Trophoblast cell (in vitro differentiated cells and primary cell): Measurements from ENCODE around the gene OTULIN.

ENCODE experiments used
- DNase-seq, 2 donors: peaks; one replicate each; pipeline ENCODE4 v3.0.0-alpha.2; 2016
- H2AFZ ChIP-seq: 2 replicates; pipeline ENCODE4 v1.6.1; 2013; ENCODE audit warnings: low read length, moderate library complexity, mild to moderate bottlenecking; ENCODE audit not compliant: insufficient read depth, poor library complexity
- H2AK5ac ChIP-seq: 2 replicates; pipeline ENCODE4 v1.6.1; 2013; ENCODE audit warnings: mild to moderate bottlenecking, low read length
- H2BK120ac ChIP-seq: 2 replicates; pipeline ENCODE4 v1.6.1; 2013; ENCODE audit warnings: low read length, mild to moderate bottlenecking, moderate library complexity; ENCODE audit not compliant: insufficient read depth, poor library complexity
- H2BK12ac ChIP-seq: 2 replicates; pipeline ENCODE4 v1.6.1; 2013; ENCODE audit warnings: mild to moderate bottlenecking, low read length, moderate library complexity
- H2BK5ac ChIP-seq: 2 replicates; pipeline ENCODE4 v1.6.1; 2013; ENCODE audit warnings: low read length, low read depth, moderate library complexity, mild to moderate bottlenecking; ENCODE audit not compliant: poor library complexity
- H3K14ac ChIP-seq: 2 replicates; pipeline ENCODE4 v1.6.1; 2013; ENCODE audit warnings: mild to moderate bottlenecking, low read length
- H3K18ac ChIP-seq: 2 replicates; pipeline ENCODE4 v1.6.1; 2013; ENCODE audit warnings: mild to moderate bottlenecking, low read length
- H3K23ac ChIP-seq: 2 replicates; pipeline ENCODE4 v1.6.1; 2013; ENCODE audit warnings: low read length
- H3K27ac ChIP-seq: 2 replicates; pipeline ENCODE4 v1.5.1; 2013; ENCODE audit warnings: low read depth, mild to moderate bottlenecking, inconsistent platforms, low read length, moderate library complexity
- H3K27me3 ChIP-seq: 2 replicates; pipeline ENCODE4 v1.6.1; 2013; ENCODE audit warnings: inconsistent platforms, mild to moderate bottlenecking, low read length, moderate library complexity; ENCODE audit not compliant: insufficient read depth
- H3K36me3 ChIP-seq, 2 experiments: 1 replicate in 1 of 2; 2 replicates in 1 of 2; pipeline ENCODE4 v1.6.1; 2013; ENCODE audit warnings: low read length in 2 of 2, mild to moderate bottlenecking in 2 of 2, moderate library complexity in 1 of 2; ENCODE audit not compliant: insufficient read depth in 2 of 2, control insufficient read depth in 1 of 2
- H3K4ac ChIP-seq: 2 replicates; pipeline ENCODE4 v1.6.1; 2013; ENCODE audit warnings: low read depth, mild to moderate bottlenecking, low read length, moderate library complexity
- H3K4me1 ChIP-seq, 2 experiments: 1 replicate in 1 of 2; 2 replicates in 1 of 2; pipeline ENCODE4 v1.6.1; 2013; ENCODE audit warnings: low read length in 2 of 2, mild to moderate bottlenecking in 2 of 2, moderate library complexity in 1 of 2; ENCODE audit not compliant: insufficient read depth in 2 of 2, control insufficient read depth in 1 of 2
- H3K4me2 ChIP-seq: 2 replicates; pipeline ENCODE4 v1.6.1; 2013; ENCODE audit warnings: inconsistent platforms, mild to moderate bottlenecking, low read length, moderate library complexity
- H3K4me3 ChIP-seq: 2 replicates; pipeline ENCODE4 v1.5.1; 2013; ENCODE audit warnings: mild to moderate bottlenecking, low read depth, low read length, inconsistent platforms
- H3K79me1 ChIP-seq: one replicate; pipeline ENCODE4 v1.6.1; 2013; ENCODE audit warnings: low read length
- H3K79me2 ChIP-seq: 2 replicates; pipeline ENCODE4 v1.6.1; 2013; ENCODE audit warnings: low read length, mild to moderate bottlenecking; ENCODE audit not compliant: control insufficient read depth, insufficient read depth, poor library complexity
- H3K9ac ChIP-seq: 2 replicates; pipeline ENCODE4 v1.6.1; 2013; ENCODE audit warnings: mild to moderate bottlenecking, low read length
- H3K9me3 ChIP-seq: 2 replicates; pipeline ENCODE4 v1.6.1; 2013; ENCODE audit warnings: low read depth, mild to moderate bottlenecking, control low read depth, inconsistent platforms, low read length; ENCODE audit not compliant: insufficient read depth
- H4K12ac ChIP-seq: 2 replicates; pipeline ENCODE4 v1.6.1; 2013; ENCODE audit warnings: low read depth, mild to moderate bottlenecking, low read length, moderate library complexity
- H4K8ac ChIP-seq: 2 replicates; pipeline ENCODE4 v1.6.1; 2013; ENCODE audit warnings: low read depth, mild to moderate bottlenecking, low read length, moderate library complexity
- H4K91ac ChIP-seq: one replicate; pipeline ENCODE4 v1.6.1; 2013; ENCODE audit warnings: low read depth, mild to moderate bottlenecking, low read length, moderate library complexity
- WGBS: extraction: QIAGEN DNeasy Blood & Tissue Kit; methylation state at CpG from one replicate; pipeline ENCODE4 v1.1.7; 2013; ENCODE audit warnings: missing lambda C conversion rate; ENCODE audit not compliant: insufficient read length, insufficient coverage; ENCODE audit errors: extremely low coverage; 5-methylcytosine and 5-hydroxymethylcytosine counted together

The OTULIN gene

GRCh38 chr5:14730881-14731280, 66.4 kb downstream of the OTULIN start:
- Histone ChIP-seq H3K4me2 (no peak overlapping the region), H3K14ac (no peak overlapping the region), H3K36me3 (peaks cover 0 to 6% of the 10 kb centered on the region in 2 experiments), H3K27me3 (no peaks in the 10 kb centered on the region), H3K27ac (no peak overlapping the region), H2AFZ (no peak overlapping the region), H3K79me2 (no peaks in the 10 kb centered on the region), H2BK120ac (no peak overlapping the region), H3K18ac (no peak overlapping the region), H4K91ac (no peak overlapping the region), H4K12ac (no peak overlapping the region), H3K23ac (no peak overlapping the region), H2AK5ac (no peak overlapping the region), H3K4me3 (no peak overlapping the region), H2BK5ac (no peak overlapping the region), H3K4me1 (peaks cover 16 to 17% of the 10 kb centered on the region in 2 experiments), H3K4ac (no peak overlapping the region), H3K9ac (no peak overlapping the region), H3K9me3 (no peaks in the 10 kb centered on the region), H2BK12ac (no peak overlapping the region), H3K79me1 (peaks cover 6% of the 10 kb centered on the region), H4K8ac (no peak overlapping the region)
- DNase-seq, result no peak
- WGBS, result no CpG with 5 or more reads among the region's 15 CpGs

- H3K9ac ChIP-seq, result no peak overlapping the region
- H3K18ac ChIP-seq, result no peak overlapping the region
- H3K27me3 ChIP-seq, result no peaks in the 10 kb centered on the region
- no peak overlapping the region for H4K12ac ChIP-seq
- H3K23ac ChIP-seq, result no peak overlapping the region
- H3K4me1 ChIP-seq, result peaks cover 5 to 8% of the 10 kb centered on the region in 2 experiments
- H3K4ac ChIP-seq, result no peak overlapping the region
- peaks cover 5 to 6% of the 10 kb centered on the region in 2 experiments for H3K36me3 ChIP-seq
- H2AFZ ChIP-seq, result no peak overlapping the region
- no peak overlapping the region for H2BK12ac ChIP-seq
- H2AK5ac ChIP-seq, result no peak overlapping the region
- H3K9me3 ChIP-seq, result no peaks in the 10 kb centered on the region
- H3K4me3 ChIP-seq, result no peak overlapping the region
- no peak overlapping the region for H3K14ac ChIP-seq
- H2BK120ac ChIP-seq, result no peak overlapping the region
- no peak overlapping the region for H2BK5ac ChIP-seq
- WGBS, result no CpG with 5 or more reads among the region's 6 CpGs
- no peaks in the 10 kb centered on the region for H3K79me2 ChIP-seq
- H4K8ac ChIP-seq, result no peak overlapping the region
- no peak for DNase-seq
- H4K91ac ChIP-seq, result no peak overlapping the region
- peaks cover 2% of the 10 kb centered on the region for H3K79me1 ChIP-seq
- H3K4me2 ChIP-seq, result no peak overlapping the region
- no peak overlapping the region for H3K27ac ChIP-seq
Measured at GRCh38 chr5:14732991-14733390, 68.5 kb downstream of the OTULIN start.

- Histone ChIP-seq H3K9me3 (no peaks in the 10 kb centered on the region), H2BK120ac (no peak overlapping the region), H3K9ac (no peak overlapping the region), H3K23ac (no peak overlapping the region), H3K27me3 (no peaks in the 10 kb centered on the region), H3K79me1 (peaks cover 1% of the 10 kb centered on the region), H3K4me2 (no peak overlapping the region), H3K79me2 (no peaks in the 10 kb centered on the region), H3K36me3 (peaks cover 5 to 6% of the 10 kb centered on the region in 2 experiments), H3K4ac (no peak overlapping the region), H4K12ac (no peak overlapping the region), H2AFZ (no peak overlapping the region), H2BK12ac (no peak overlapping the region), H2AK5ac (no peak overlapping the region), H4K91ac (no peak overlapping the region), H4K8ac (no peak overlapping the region), H3K27ac (no peak overlapping the region), H2BK5ac (no peak overlapping the region), H3K18ac (no peak overlapping the region), H3K4me3 (no peak overlapping the region), H3K4me1 (peaks cover 1 to 2% of the 10 kb centered on the region in 2 experiments), H3K14ac (no peak overlapping the region)
- WGBS, result no CpG with 5 or more reads among the region's 16 CpGs
- no peak for DNase-seq
Measured at GRCh38 chr5:14733661-14734060, 69.1 kb downstream of the OTULIN start.

- H3K36me3 ChIP-seq, result peaks cover 5 to 6% of the 10 kb centered on the region in 2 experiments
- H2AFZ ChIP-seq, result no peak overlapping the region
- no peak overlapping the region for H2BK120ac ChIP-seq
- H3K4me2 ChIP-seq, result no peak overlapping the region
- H3K79me2 ChIP-seq, result no peaks in the 10 kb centered on the region
- no peak overlapping the region for H4K12ac ChIP-seq
- no peak overlapping the region for H4K8ac ChIP-seq
- no peak overlapping the region for H2BK5ac ChIP-seq
- H3K9ac ChIP-seq, result no peak overlapping the region
- no CpG with 5 or more reads among the region's 13 CpGs for WGBS
- H3K79me1 ChIP-seq, result no peaks in the 10 kb centered on the region
- H3K23ac ChIP-seq, result no peak overlapping the region
- H3K27ac ChIP-seq, result no peak overlapping the region
- H3K4ac ChIP-seq, result no peak overlapping the region
- no peak overlapping the region for H4K91ac ChIP-seq
- no peak overlapping the region for H3K14ac ChIP-seq
- no peak overlapping the region for H2BK12ac ChIP-seq
- no peak overlapping the region for H3K18ac ChIP-seq
- H3K4me3 ChIP-seq, result no peak overlapping the region
- H3K27me3 ChIP-seq, result no peaks in the 10 kb centered on the region
- H2AK5ac ChIP-seq, result no peak overlapping the region
- H3K9me3 ChIP-seq, result no peaks in the 10 kb centered on the region
- DNase-seq, result no peak
- no peaks in the 10 kb centered on the region for H3K4me1 ChIP-seq
Measured at GRCh38 chr5:14734396-14734795, 69.9 kb downstream of the OTULIN start.
